SH-SY5Y (cell line): ENCODE data around the gene RBM42.

Source experiments
- GATA2 ChIP-seq: IDR thresholded peaks from 2 replicates; pipeline ENCODE4 v1.6.1; 2011; ENCODE audit warnings: mild to moderate bottlenecking, low read depth, low read length
- GATA3 ChIP-seq: IDR thresholded peaks from 2 replicates; pipeline ENCODE4 v1.6.1; 2011; ENCODE audit warnings: low read depth, mild to moderate bottlenecking, low read length, moderate library complexity

GRCh38 chr19:35633727-35634440 lies 5.0 kb downstream of the RBM42 start:
- TF ChIP-seq GATA2 = no peak
- TF ChIP-seq GATA3 = no peak
